Activated CD8-positive, alpha-beta memory T cell treated with anti-CD3 and anti-CD28 coated beads, Interleukin-2, amount 10 ng/mL, durations not matched to agents 7 days and 5 days (primary cell): ENCODE results near the gene MRPS34. TPM values are rescaled to one million over a fixed set of nuclear protein-coding genes. Genes with fewer than 3 reads are reported as not detected.

ENCODE experiments used
- ATAC-seq: fragments of 150-1000 bp; cut with Tn5 transposase; one replicate; pipeline ENCODE4 v1.10.0; 2021; ENCODE audit warnings: moderate library complexity
- CTCF ChIA-PET: fragments of 350-600 bp; sonication (Branson Sonifier 250); formaldehyde crosslinking; loops from one replicate; lab custom pipeline; 2021; ENCODE audit warnings: antibody characterized with exemption; lab: Charles Lee
- DNase-seq: peaks from one replicate; pipeline ENCODE4 v3.0.0-alpha.2; 2020
- H3K27ac Mint-ChIP-seq: one replicate; pipeline ENCODE4 v1.8.0; 2021; ENCODE audit warnings: mild to moderate bottlenecking, mixed read lengths
- H3K27me3 Mint-ChIP-seq: one replicate; pipeline ENCODE4 v1.8.0; 2021; ENCODE audit warnings: mixed read lengths
- H3K36me3 Mint-ChIP-seq: one replicate; pipeline ENCODE4 v1.8.0; 2021; ENCODE audit warnings: mild to moderate bottlenecking, mixed read lengths
- H3K4me1 Mint-ChIP-seq: one replicate; pipeline ENCODE4 v1.8.0; 2021; ENCODE audit warnings: mixed read lengths
- H3K4me3 Mint-ChIP-seq: one replicate; pipeline ENCODE4 v1.8.0; 2021; ENCODE audit warnings: mild to moderate bottlenecking, moderate library complexity, mixed read lengths
- H3K9me3 Mint-ChIP-seq: one replicate; pipeline ENCODE4 v1.8.0; 2022; ENCODE audit warnings: low read depth, mixed read lengths
- total RNA-seq, 2 experiments: library from RNA; stranded (reverse); gene quantifications; one replicate each; pipeline ENCODE4 v1.2.3, GENCODE V29; 2021

The MRPS34 gene
- 100 to 1,000 TPM; 134 to 154 TPM for total RNA-seq

DNA sequence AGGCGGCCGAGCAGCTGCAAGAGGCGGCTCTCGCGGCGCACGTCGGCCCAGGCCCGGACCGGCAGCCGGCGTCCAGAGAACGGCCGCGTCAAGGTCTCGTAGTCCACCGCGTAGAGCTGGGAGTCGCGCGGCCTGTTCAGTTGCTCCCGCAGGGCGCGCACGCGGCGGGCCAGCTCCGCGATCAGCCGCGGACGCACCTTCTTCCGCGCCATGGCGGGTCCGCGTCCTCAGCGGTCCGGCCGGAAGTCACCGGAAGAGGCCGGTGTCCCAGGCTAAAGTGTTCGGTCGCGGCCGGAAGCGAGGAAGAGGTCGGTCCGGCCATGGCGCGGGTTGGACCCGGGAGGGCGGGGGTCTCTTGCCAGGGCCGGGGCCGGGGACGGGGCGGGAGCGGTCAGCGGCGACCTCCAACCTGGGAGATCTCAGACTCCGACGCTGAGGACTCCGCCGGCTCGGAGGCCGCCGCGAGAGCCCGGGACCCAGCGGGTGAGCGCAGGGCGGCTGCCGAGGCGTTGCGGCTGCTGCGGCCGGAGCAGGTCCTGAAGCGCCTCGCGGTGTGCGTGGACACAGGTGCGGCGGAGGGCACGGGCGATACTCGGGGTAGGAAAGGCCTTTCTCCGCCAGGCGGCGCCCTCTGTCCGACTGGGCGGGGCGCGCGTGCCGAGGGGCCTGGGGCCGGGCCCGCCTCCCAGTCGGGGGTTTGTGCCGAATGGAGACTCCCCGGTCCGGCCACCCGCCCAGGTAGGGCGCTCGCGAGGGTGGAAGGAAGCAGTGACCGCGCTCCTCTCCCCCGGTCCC lies at the start of gene MRPS34:
Gene MRPS34, minus strand, starts transcription at position 227 of the 795 bp plus-strand sequence. Its CDS starts 15 bp downstream, at position 212.
- Mint-ChIP-seq H3K9me3 (no peaks in the 10 kb centered on the region), H3K27ac (peak within 1 kb of the TSS; percentile 98), H3K36me3 (peaks cover 7% of the 10 kb centered on the region), H3K4me1 (peaks cover 13% of the 10 kb centered on the region), H3K27me3 (no peaks in the 10 kb centered on the region), H3K4me3 (peak within 1 kb of the TSS; percentile 100)
- CTCF ChIA-PET, result interaction anchor here (0.8 to 4.5 kb wide), 9 partner anchors 8 to 346 kb away, joined by 3 to 47 read pairs (median 5); partner anchors contain the start of genes IFT140, MAPK8IP3, NUBP2 and SPSB3
- DNase-seq (peak; percentile 86), ATAC-seq (peak; percentile 63)

DNA sequence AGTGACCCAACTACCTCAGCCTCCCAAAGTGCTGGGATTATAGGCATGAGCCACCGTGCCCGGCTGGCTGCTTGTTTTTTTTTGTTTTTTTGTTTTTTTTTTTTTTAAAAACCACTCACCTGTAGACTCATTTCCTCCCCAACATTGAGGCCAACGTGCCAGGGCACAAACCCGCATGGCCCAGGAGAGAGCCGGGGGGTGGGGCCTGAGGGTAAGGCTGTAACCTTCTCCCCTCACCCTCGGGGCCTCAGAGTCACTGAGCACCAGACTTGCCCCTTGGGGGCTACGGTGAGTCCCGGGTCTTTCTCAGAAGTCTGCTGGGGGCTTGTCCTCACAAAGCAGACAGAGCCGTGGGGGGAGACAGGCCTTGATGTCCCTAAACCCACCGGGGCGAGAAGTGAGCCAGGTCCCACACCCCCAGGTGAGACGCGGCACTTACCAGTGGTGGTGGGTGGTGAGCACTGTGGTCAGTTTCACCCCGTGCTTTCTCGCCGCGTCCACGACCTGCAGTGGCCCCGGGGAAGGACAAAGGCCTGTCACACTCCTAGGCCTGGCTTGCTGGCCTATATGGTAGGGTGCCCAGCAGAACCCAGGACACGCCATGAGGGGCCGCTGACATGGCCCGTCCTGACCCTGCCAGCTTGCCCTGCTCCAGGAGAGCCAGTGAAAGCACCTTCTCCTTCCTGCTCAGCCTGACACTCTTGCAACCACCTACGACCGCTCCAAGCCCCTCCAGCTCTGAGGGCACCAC lies 49.1 kb upstream of the MRPS34 start:
- ATAC-seq, result no peak
- CTCF ChIA-PET, result no interaction called here

DNA sequence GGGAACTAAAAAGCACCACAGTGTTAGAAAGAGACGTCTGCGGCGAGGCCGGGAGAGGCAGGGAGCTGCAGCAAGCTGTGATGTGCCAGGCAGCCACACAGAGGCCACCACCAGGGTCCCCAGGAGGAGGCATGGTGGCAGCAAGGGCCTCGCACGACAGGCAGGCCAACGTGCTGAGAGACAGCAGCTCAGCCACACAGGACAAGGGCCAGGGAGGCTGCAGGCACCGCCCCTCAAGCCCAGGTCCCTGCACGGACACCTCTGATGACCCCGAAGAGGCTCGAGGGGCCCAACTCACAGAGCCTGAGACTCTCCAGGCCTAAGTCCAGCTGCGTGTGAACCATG lies 48.0 kb upstream of the MRPS34 start:
- no peak for ATAC-seq
- Mint-ChIP-seq H3K9me3 (no peaks in the 10 kb centered on the region), H3K4me1 (peaks cover 19% of the 10 kb centered on the region), H3K27ac (no peak overlapping the region), H3K4me3 (no peak overlapping the region), H3K36me3 (no peaks in the 10 kb centered on the region), H3K27me3 (no peaks in the 10 kb centered on the region)
- CTCF ChIA-PET, result no interaction called here
- DNase-seq, result no peak

More for the DNA sequence above, 49.1 kb upstream of the MRPS34 start:
- Mint-ChIP-seq H3K4me3 (no peak overlapping the region), H3K9me3 (no peaks in the 10 kb centered on the region), H3K27ac (no peak overlapping the region), H3K36me3 (no peaks in the 10 kb centered on the region), H3K27me3 (no peaks in the 10 kb centered on the region), H3K4me1 (peaks cover 19% of the 10 kb centered on the region)
- no peak for DNase-seq

DNA sequence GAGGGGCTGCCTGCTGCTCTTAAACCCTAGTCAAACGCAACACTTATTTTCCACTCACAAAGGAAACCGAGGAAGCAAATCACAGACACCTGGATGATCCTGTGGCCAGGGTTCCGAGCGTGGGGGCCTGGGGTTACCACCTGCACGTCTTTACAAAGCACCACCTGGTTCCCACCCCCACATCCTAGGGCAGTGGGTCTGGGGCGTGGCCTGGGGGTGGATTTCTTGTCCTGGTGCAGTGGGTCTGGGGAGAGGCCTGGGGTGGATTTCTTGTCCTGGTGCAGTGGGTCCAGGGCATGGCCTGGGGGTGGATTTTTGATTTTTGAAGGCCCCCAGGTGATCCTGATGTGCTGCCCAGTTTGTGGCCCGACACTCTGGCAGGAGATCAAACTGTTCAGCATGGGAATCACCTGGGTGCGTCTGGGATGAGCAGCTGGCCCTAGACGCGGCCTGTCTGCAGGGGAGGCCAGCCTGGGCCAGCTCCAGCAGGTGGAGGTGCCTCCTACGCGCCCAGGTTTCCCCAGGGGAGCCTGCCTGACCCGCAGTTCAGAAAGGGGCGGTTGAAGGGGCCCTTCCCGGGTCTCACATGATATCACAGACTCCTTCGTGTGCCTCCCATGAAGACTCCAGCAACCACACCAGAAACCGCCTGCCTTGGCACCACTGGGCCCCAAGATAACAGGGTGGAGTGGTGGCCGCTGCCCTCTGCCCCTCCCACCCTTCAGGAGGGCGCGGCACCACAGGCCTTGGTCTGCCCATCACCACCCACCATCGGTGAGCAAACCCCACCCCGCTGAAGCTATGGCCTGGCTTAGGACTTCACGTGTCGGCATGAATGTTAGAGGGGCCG lies 47.4 kb upstream of the MRPS34 start:
- H3K27ac Mint-ChIP-seq, result no peak overlapping the region
- CTCF ChIA-PET, result no interaction called here
- H3K9me3 Mint-ChIP-seq, result no peaks in the 10 kb centered on the region
- H3K4me1 Mint-ChIP-seq, result peaks cover 13% of the 10 kb centered on the region
- no peaks in the 10 kb centered on the region for H3K27me3 Mint-ChIP-seq
- H3K4me3 Mint-ChIP-seq, result no peak overlapping the region
- peaks cover 3% of the 10 kb centered on the region for H3K36me3 Mint-ChIP-seq
- DNase-seq, result no peak
- ATAC-seq, result no peak

DNA sequence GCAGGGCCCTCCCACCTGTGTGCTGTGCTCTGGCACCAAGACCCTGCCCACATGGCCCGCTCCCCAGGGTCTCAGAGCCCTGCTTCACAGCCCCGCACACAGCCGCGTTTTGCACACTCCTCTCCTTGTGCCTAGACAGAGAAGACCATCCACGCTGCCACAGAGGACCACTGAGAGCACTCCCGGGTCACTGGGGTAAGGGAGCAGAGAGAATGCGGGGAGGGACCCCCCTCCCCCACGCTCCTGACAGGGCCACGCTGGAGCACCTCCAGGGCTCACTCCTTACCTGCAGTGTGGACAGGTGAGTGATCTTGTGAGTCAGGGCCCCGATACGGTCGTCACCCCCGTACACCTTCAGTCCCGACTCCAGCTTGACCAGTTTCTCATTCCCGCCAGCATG lies 46.7 kb upstream of the MRPS34 start:
- H3K27ac Mint-ChIP-seq, result no peak overlapping the region
- no peaks in the 10 kb centered on the region for H3K9me3 Mint-ChIP-seq
- H3K4me3 Mint-ChIP-seq, result no peak overlapping the region
- DNase-seq (no peak), ATAC-seq (no peak)
- no peaks in the 10 kb centered on the region for H3K27me3 Mint-ChIP-seq
- CTCF ChIA-PET, result no interaction called here
- H3K36me3 Mint-ChIP-seq, result peaks cover 6% of the 10 kb centered on the region
- peaks cover 10% of the 10 kb centered on the region for H3K4me1 Mint-ChIP-seq

DNA sequence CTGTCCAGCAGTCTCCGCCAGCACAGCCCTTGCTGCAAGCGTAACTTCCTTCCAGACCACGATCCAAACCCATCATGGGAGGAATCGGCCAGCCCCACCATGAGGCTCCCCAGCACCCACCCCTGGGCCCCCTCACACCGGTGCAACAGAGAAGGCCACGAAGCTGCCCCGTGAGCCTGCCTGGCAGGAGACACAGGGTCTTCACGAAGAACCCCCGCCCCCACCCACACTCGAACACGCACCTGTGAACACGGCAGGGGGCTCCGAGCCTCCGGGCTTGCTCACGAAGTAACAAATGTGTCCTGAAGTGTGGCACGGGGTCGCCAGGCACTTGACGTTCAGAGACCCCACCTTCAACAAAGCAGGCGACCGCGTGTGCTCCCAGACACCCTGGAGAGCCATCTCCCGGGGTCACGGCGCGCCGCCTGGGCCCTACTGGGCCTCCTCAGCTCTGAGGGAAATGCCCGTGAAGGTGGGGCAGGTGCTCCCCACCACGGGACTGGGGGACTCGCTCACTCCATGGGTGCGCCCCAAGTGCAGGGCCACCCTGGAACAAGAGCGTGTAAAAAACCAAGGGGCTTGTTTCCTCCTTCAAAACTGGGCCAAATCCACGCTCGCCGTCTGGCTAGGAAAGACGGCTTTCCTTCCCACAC lies 46.1 kb upstream of the MRPS34 start:
- Mint-ChIP-seq H3K4me3 (no peak overlapping the region), H3K27ac (no peak overlapping the region), H3K27me3 (no peaks in the 10 kb centered on the region), H3K4me1 (peaks cover 6% of the 10 kb centered on the region), H3K9me3 (no peaks in the 10 kb centered on the region), H3K36me3 (peaks cover 6% of the 10 kb centered on the region)
- ATAC-seq (no peak), DNase-seq (no peak)
- CTCF ChIA-PET, result no interaction called here

DNA sequence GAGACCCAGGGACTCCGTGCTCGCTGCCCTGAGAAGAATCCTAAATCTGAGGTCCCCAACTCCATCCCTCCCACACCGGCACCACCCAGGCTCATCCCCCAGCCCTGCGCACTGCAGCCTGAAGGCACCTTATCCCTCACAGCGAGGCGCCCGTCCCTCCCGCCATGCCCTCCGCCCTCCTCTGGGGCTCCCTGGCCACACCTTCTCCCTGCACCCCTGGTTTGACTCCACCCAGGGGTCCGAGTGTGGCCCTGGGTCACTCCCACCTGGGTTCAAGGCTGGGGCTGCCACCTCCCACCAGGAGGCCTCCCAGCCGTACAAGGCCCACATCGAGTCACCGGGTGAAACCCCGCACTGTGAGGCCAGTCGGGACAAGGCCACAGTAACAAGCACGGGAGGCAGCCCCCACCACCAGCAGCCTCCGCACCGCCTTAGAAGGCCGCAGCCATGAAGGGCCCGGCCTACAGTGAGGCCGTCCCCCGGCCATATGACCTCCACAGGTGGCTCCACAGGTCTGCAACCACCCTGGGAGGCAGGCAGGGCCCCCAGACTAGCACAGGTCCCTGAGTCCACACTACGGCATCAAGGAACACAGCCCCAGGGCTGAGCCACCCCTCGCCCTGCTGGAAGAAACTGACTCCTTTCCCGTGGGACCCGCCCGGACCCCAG lies 45.4 kb upstream of the MRPS34 start:
- H3K4me1 Mint-ChIP-seq, result peaks cover 3% of the 10 kb centered on the region
- H3K27ac Mint-ChIP-seq, result no peak overlapping the region
- peaks cover 6% of the 10 kb centered on the region for H3K36me3 Mint-ChIP-seq
- H3K4me3 Mint-ChIP-seq, result no peak overlapping the region
- DNase-seq, result no peak
- no peaks in the 10 kb centered on the region for H3K9me3 Mint-ChIP-seq
- no peak for ATAC-seq
- CTCF ChIA-PET, result no interaction called here
- H3K27me3 Mint-ChIP-seq, result no peaks in the 10 kb centered on the region

DNA sequence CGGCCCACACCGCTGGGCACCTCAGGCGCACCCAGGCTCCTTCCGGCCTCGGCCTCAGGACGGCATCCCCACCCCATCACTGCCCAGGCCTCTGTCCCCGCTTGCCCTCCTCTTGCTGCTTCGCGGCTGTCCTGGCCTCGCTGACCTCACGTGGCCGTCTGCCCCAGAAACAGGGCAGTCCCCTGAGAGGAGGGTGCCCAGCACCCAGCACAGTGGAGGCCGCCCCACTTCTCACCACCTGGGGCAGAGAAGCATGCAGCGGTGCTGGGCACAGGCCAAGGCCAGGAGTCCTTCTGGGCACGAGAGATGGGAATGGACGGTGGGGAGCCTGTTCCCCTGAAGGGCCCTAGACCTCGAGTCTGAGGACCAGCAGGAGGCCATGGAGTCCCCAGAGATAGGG lies 44.8 kb upstream of the MRPS34 start:
- ATAC-seq (no peak), DNase-seq (no peak)
- peaks cover 6% of the 10 kb centered on the region for H3K36me3 Mint-ChIP-seq
- CTCF ChIA-PET, result no interaction called here
- H3K27ac Mint-ChIP-seq, result no peak overlapping the region
- H3K4me1 Mint-ChIP-seq, result peaks cover 3% of the 10 kb centered on the region
- H3K9me3 Mint-ChIP-seq, result no peaks in the 10 kb centered on the region
- H3K4me3 Mint-ChIP-seq, result no peak overlapping the region
- no peaks in the 10 kb centered on the region for H3K27me3 Mint-ChIP-seq

DNA sequence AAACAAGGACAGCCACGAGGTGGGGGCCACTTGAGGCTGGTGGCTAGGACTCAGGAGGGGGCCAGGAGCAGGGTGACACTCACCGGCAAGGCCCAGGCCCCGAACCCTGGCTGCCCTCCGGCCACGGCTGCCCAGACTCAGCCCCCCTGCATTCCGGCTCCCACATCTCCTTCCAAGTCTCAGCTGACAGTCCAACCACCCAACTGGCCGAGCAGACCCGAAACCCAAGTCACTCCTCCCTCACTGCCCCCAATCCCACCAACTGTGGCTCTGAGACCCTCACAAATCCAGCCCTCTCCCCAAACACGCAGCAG lies 44.3 kb upstream of the MRPS34 start:
- CTCF ChIA-PET, result no interaction called here
- no peak overlapping the region for H3K27ac Mint-ChIP-seq
- no peaks in the 10 kb centered on the region for H3K4me1 Mint-ChIP-seq
- H3K27me3 Mint-ChIP-seq, result no peaks in the 10 kb centered on the region
- H3K9me3 Mint-ChIP-seq, result no peaks in the 10 kb centered on the region
- DNase-seq (no peak), ATAC-seq (no peak)
- H3K4me3 Mint-ChIP-seq, result no peak overlapping the region
- H3K36me3 Mint-ChIP-seq, result peaks cover 6% of the 10 kb centered on the region

DNA sequence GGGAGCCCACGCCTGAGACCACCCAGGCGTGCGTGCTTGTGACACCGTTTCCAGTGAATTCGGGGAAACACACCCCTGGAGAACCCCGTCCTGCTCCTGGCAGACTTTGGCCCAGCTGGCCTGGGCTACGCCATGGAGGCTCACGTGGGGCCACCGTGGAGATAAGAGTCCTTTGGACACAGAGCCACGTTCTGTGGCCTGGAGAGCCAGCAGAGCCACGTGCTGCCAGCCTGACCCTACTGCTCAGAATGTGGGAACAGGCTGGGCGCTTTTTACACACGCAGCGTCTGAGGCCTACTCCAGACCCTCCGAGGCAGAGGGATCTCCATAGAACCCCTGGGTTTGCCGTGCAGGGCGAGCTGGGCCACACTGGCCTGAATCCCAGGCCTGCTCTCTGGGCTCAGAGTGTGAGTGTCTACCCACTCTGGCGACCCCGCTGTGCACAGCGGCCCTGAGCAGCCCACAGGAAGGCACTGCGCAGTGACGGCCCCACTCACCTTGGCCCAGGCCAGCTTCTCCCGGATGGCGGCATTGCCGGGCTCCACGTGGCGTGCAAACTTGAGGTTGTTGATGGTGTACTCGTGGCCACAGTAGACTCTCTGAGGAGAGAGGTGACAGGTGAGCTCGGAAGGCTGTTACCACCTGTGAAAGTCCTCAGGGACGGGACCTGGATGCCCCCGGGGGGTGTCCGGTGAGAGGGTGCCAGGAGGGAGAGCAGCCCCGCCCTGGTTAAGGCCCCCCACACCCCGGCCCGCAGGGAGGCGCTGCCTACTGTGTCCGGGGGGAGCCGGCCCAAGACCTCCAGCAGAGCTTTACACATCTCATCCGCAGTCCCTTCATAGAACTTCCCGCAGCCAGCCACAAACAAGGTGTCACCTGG lies 43.7 kb upstream of the MRPS34 start:
- Mint-ChIP-seq H3K36me3 (peaks cover 6% of the 10 kb centered on the region), H3K4me3 (no peak overlapping the region), H3K4me1 (no peaks in the 10 kb centered on the region), H3K27me3 (no peaks in the 10 kb centered on the region), H3K9me3 (no peaks in the 10 kb centered on the region), H3K27ac (no peak overlapping the region)
- DNase-seq (no peak), ATAC-seq (no peak)
- CTCF ChIA-PET, result no interaction called here

DNA sequence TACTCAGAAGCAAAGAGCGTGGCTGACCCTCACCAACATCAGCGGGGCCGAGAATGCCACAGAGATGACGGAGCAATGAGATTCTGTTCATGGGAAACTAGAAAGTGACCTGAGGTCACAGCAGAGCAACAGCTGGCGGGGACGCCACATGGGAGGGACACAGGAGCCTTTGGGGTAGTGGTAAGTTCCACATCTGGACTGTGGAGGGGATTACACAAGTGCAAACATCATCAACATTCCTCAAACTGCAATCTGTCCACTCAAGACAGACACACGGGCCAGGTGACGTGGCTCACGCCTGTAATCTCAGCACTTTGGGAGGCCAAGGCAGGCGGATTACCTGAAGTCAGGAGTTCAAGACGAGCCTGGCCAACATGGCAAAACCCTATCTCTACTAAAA lies 42.5 kb upstream of the MRPS34 start:
- Mint-ChIP-seq H3K4me3 (no peak overlapping the region), H3K36me3 (peaks cover 6% of the 10 kb centered on the region)
- ATAC-seq, result no peak

DNA sequence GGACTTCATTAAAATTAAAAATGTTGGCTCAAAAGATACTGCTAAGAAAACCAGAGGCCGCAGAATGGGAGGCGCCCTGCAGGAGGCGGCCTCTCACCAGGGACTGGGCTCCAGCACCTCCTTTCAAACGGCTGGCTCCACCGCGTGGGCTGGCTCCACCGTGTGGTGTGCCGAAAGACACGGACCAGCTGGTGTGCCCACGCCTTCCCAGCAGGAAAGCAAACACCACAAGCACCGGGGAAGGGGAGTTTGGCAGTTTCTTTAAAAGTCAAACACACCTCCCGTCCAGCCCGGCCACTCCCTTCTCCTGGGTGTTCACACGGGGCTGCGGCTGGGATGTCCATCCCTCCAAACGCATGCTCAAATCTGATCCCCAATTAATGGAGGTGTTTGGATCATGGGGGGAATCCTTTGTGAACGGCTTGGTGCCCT lies 39.8 kb upstream of the MRPS34 start:
- Mint-ChIP-seq H3K4me1 (no peaks in the 10 kb centered on the region), H3K9me3 (no peaks in the 10 kb centered on the region), H3K27me3 (no peaks in the 10 kb centered on the region), H3K36me3 (peaks cover 8% of the 10 kb centered on the region), H3K27ac (no peak overlapping the region), H3K4me3 (no peak overlapping the region)
- CTCF ChIA-PET, result no interaction called here
- peak; percentile 52 for DNase-seq
- ATAC-seq, result peak; percentile 74

More for the DNA sequence above, 42.5 kb upstream of the MRPS34 start:
- Mint-ChIP-seq H3K27me3 (no peaks in the 10 kb centered on the region), H3K27ac (no peak overlapping the region), H3K4me1 (no peaks in the 10 kb centered on the region), H3K9me3 (no peaks in the 10 kb centered on the region)
- no peak for DNase-seq
- CTCF ChIA-PET, result interaction anchor here (1.6 kb wide), 1 partner anchor 8 kb away, joined by 3 read pairs; no protein-coding TSS in a partner anchor
